HCT116 (cell line): ENCODE data around the gene ESR1. TPM values are rescaled to one million over a fixed set of nuclear protein-coding genes. Genes with fewer than 3 reads are reported as not detected.

ENCODE experiments used
- ATAC-seq: fragments of 200-7000 bp; cut with Tn5 transposase; 2 replicates; pipeline ENCODE4 v1.9.1; 2020; ENCODE audit warnings: mild to moderate bottlenecking, moderate library complexity
- BruUV-seq: library from RNA; stranded (reverse); fragments of 400-500 nt; replicated peaks from 2 replicates; lab custom pipeline; 2021; lab: Mats Ljungman, UMichigan
- CTCF ChIA-PET: fragments of 300-600 bp; sonication (Branson Sonifier 250); formaldehyde crosslinking; loops from one replicate; lab custom pipeline; 2021; ENCODE audit warnings: antibody characterized with exemption; lab: Charles Lee
- POLR2A ChIA-PET: fragments of 300-600, 350-600 bp; sonication (Branson Sonifier 250); formaldehyde crosslinking; loops from one replicate; lab custom pipeline; 2021; ENCODE audit warnings: antibody characterized with exemption; lab: Charles Lee
- RAD21 ChIA-PET, 2 experiments: fragments of 300-600 bp; sonication (Branson Sonifier 250); formaldehyde crosslinking; loops; one replicate each; lab custom pipeline; 2023; ENCODE audit warnings: low total read pairs in 2 of 2; ENCODE audit not compliant: uncharacterized antibody in 2 of 2, unreplicated experiment in 2 of 2, low non-redundant PET in 1 of 2; lab: Charles Lee
- DNase-seq: peaks from one replicate; pipeline ENCODE4 v3.0.0-alpha.2; 2010; ENCODE audit warnings: low read depth, low spot score
- H2AFZ ChIP-seq: fragments of 200-600 bp; shearing (Covaris generic), sonication (generic); 2 replicates; pipeline ENCODE4 v1.6.1; 2017; ENCODE audit warnings: low read depth, mixed run types, mixed read lengths, antibody characterized with exemption, low read length; ENCODE audit not compliant: poor library complexity, severe bottlenecking
- H3K27ac ChIP-seq: 2 replicates; pipeline ENCODE4 v1.5.1; 2012; ENCODE audit warnings: low read depth, low read length
- H3K27me3 ChIP-seq: fragments of 200-600 bp; sonication (generic); 2 replicates; pipeline ENCODE4 v1.6.1; 2016; ENCODE audit warnings: mixed run types, low read length, mixed read lengths; ENCODE audit not compliant: insufficient read depth
- H3K36me3 ChIP-seq, 2 experiments: fragments of 200-500 bp in 1 of 2; fragments of 200-600 bp in 1 of 2; sonication (Bioruptor generic) in 1 of 2; sonication (generic) in 1 of 2; 2 replicates each; pipeline versions ENCODE4 v1.5.1 to v1.6.1; 2014 to 2016; ENCODE audit warnings: low read length in 2 of 2, inconsistent platforms in 1 of 2, mixed read lengths in 1 of 2, mixed run types in 1 of 2; ENCODE audit not compliant: insufficient read depth in 2 of 2, control insufficient read depth in 1 of 2
- H3K4me1 ChIP-seq, 2 experiments: fragments of 200-600 bp in 1 of 2; sonication (generic) in 1 of 2; 2 replicates each; pipeline versions ENCODE4 v1.5.1 to v1.6.1; 2012 to 2017; ENCODE audit warnings: low read length in 2 of 2, inconsistent platforms in 1 of 2, mild to moderate bottlenecking in 1 of 2, mixed read lengths in 1 of 2, mixed run types in 1 of 2, moderate library complexity in 1 of 2; ENCODE audit not compliant: insufficient read depth in 2 of 2, control insufficient read depth in 1 of 2
- H3K4me2 ChIP-seq: fragments of 200-600 bp; sonication (generic); 2 replicates; pipeline ENCODE4 v1.6.1; 2017; ENCODE audit warnings: mixed run types, low read length, mixed read lengths
- H3K4me3 ChIP-seq, 2 experiments: fragments of 200-600 bp in 1 of 2; sonication (generic) in 1 of 2; replicated peaks in 1 of 2; 2 replicates each; pipeline ENCODE4 v1.5.1; 2011 to 2016; ENCODE audit warnings: low read length in 2 of 2, control low read depth in 1 of 2, low read depth in 1 of 2, mild to moderate bottlenecking in 1 of 2, mixed read lengths in 1 of 2, mixed run types in 1 of 2
- H3K79me2 ChIP-seq: fragments of 200-600 bp; sonication (generic); 2 replicates; pipeline ENCODE4 v1.6.1; 2017; ENCODE audit warnings: mild to moderate bottlenecking, mixed run types, low read length, moderate library complexity, mixed read lengths; ENCODE audit not compliant: insufficient read depth
- H3K9ac ChIP-seq: fragments of 200-600 bp; sonication (generic); 2 replicates; pipeline ENCODE4 v1.6.1; 2016; ENCODE audit warnings: low read length, mixed read lengths
- H3K9me2 ChIP-seq: fragments of 200-600 bp; sonication (generic), shearing (Covaris generic); 2 replicates; pipeline ENCODE4 v1.6.1; 2017; ENCODE audit warnings: mixed run types, mild to moderate bottlenecking, moderate library complexity; ENCODE audit not compliant: insufficient read depth
- H3K9me3 ChIP-seq, 2 experiments: fragments of 200-500 bp in 1 of 2; fragments of 200-600 bp in 1 of 2; sonication (Bioruptor generic) in 1 of 2; sonication (generic) in 1 of 2; 2 replicates each; pipeline ENCODE4 v1.6.1; 2014 to 2017; ENCODE audit warnings: low read length in 2 of 2, mixed read lengths in 2 of 2, inconsistent platforms in 1 of 2, low read depth in 1 of 2, mild to moderate bottlenecking in 1 of 2, mixed run types in 1 of 2, moderate library complexity in 1 of 2; ENCODE audit not compliant: control insufficient read depth in 1 of 2, insufficient read depth in 1 of 2
- H4K20me1 ChIP-seq: fragments of 200-600 bp; sonication (generic), shearing (Covaris generic); 2 replicates; pipeline ENCODE4 v1.6.1; 2017; ENCODE audit warnings: mixed run types, mild to moderate bottlenecking, moderate library complexity; ENCODE audit not compliant: insufficient read depth
- CBX3 ChIP-seq: IDR thresholded peaks from 2 replicates; pipeline ENCODE4 v1.6.1; 2012; ENCODE audit warnings: low read depth
- EGR1 ChIP-seq: IDR thresholded peaks from 2 replicates; pipeline ENCODE4 v1.6.1; 2012; ENCODE audit warnings: low read depth
- ELF1 ChIP-seq: IDR thresholded peaks from 2 replicates; pipeline ENCODE4 v1.6.1; 2012; ENCODE audit warnings: low read depth, borderline replicate concordance
- EZH2 ChIP-seq: fragments of 200-600 bp; sonication (generic); IDR thresholded peaks from 2 replicates; pipeline ENCODE4 v1.6.1; 2017; ENCODE audit warnings: antibody characterized with exemption, mixed run types
- EZH2phosphoT487 ChIP-seq: fragments of 200-600 bp; IDR thresholded peaks from 2 replicates; pipeline ENCODE4 v1.6.1; 2018; ENCODE audit warnings: antibody characterized with exemption, borderline replicate concordance
- FOSL1 ChIP-seq: IDR thresholded peaks from 2 replicates; pipeline ENCODE4 v1.6.1; 2012; ENCODE audit warnings: low read depth
- MAX ChIP-seq: IDR thresholded peaks from 2 replicates; pipeline ENCODE4 v1.6.1; 2012
- POLR2A ChIP-seq: IDR thresholded peaks from 2 replicates; pipeline ENCODE4 v1.7.0; 2011; ENCODE audit warnings: borderline replicate concordance; ENCODE audit not compliant: insufficient read depth, insufficient read length; ENCODE audit errors: extremely low read depth
- POLR2AphosphoS5 ChIP-seq: IDR thresholded peaks from 2 replicates; pipeline ENCODE4 v1.6.1; 2011; ENCODE audit warnings: mild to moderate bottlenecking, low read depth, low read length, moderate library complexity
- RAD21 ChIP-seq: IDR thresholded peaks from 2 replicates; pipeline ENCODE4 v1.6.1; 2012; ENCODE audit warnings: low read depth, mild to moderate bottlenecking
- REST ChIP-seq: IDR thresholded peaks from 2 replicates; pipeline ENCODE4 v1.6.1; 2012; ENCODE audit warnings: low read depth
- SP1 ChIP-seq: IDR thresholded peaks from 2 replicates; pipeline ENCODE4 v1.6.1; 2012; ENCODE audit warnings: low read depth
- SRF ChIP-seq: IDR thresholded peaks from 2 replicates; pipeline ENCODE4 v1.6.1; 2012; ENCODE audit warnings: low read depth
- YY1 ChIP-seq: IDR thresholded peaks from 2 replicates; pipeline ENCODE4 v1.6.1; 2011; ENCODE audit warnings: low read length, low read depth, moderate library complexity, mild to moderate bottlenecking; ENCODE audit not compliant: insufficient replicate concordance; ENCODE audit errors: extremely low read depth
- ZBTB33 ChIP-seq: IDR thresholded peaks from 2 replicates; pipeline ENCODE4 v1.6.1; 2011; ENCODE audit warnings: mild to moderate bottlenecking, low read length, moderate library complexity; ENCODE audit not compliant: insufficient replicate concordance; ENCODE audit errors: extremely low read depth
- ZFX ChIP-seq: fragments of 450-650 bp; IDR thresholded peaks from 2 replicates; pipeline ENCODE4 v1.6.1; 2017
- intact Hi-C: fragments of 100-400 bp; cut with micrococcal nuclease; formaldehyde crosslinking; loops from 2 replicates; pipeline ENCODE4 v1.10.0; 2022
- total RNA-seq: library from RNA; stranded (reverse); gene quantifications from one replicate; pipeline ENCODE4 v1.2.1, GENCODE V29; 2021; ENCODE audit not compliant: unreplicated experiment

ESR1 gene
- total RNA-seq, 1 experiment from 2014 or later: 0.17 TPM

- H3K36me3 ChIP-seq: no peaks in the 10 kb centered on the region
- H3K9me2 ChIP-seq: peaks cover 3% of the 10 kb centered on the region; the same call in 1 of the 2 replicates
- no peak for DNase-seq
- H3K27me3 ChIP-seq: no peaks in the 10 kb centered on the region
- BruUV-seq: no TSS peak
- H3K4me1 ChIP-seq: no peaks in the 10 kb centered on the region
- H4K20me1 ChIP-seq: no peaks in the 10 kb centered on the region
- H3K4me2 ChIP-seq: no peak overlapping the region
- ChIA-PET CTCF (no interaction called here), POLR2A (no interaction called here), RAD21 (no interaction called here)
- TF ChIP-seq RAD21: no peak
- no peak for TF ChIP-seq ZBTB33
- no peak for TF ChIP-seq ELF1
- no peak for TF ChIP-seq EZH2phosphoT487
- TF ChIP-seq POLR2AphosphoS5: no peak
- TF ChIP-seq SP1: no peak
- no peak for TF ChIP-seq POLR2A
- TF ChIP-seq MAX: no peak
- TF ChIP-seq REST: no peak
- TF ChIP-seq EZH2: no peak
- TF ChIP-seq YY1: no peak
- TF ChIP-seq CBX3: no peak
- TF ChIP-seq SRF: no peak
- no peak for TF ChIP-seq FOSL1
- TF ChIP-seq EGR1: no peak
- no peak for TF ChIP-seq ZFX
- H3K79me2 ChIP-seq: no peaks in the 10 kb centered on the region
- ATAC-seq: no peak
- H2AFZ ChIP-seq: no peak overlapping the region
- no peak overlapping the region for H3K27ac ChIP-seq
- H3K4me3 ChIP-seq: no peak overlapping the region
- H3K9me3 ChIP-seq: no peaks in the 10 kb centered on the region
- H3K9ac ChIP-seq: no peak overlapping the region
- intact Hi-C loops: no loop called here
Observed at GRCh38 chr6:152164957-152165356, 357.5 kb downstream of the ESR1 start.
